Right atrium auricular region (tissue), 2 donors: ENCODE data around the gene ACTC1. TPM values are rescaled to one million over a fixed set of nuclear protein-coding genes. Genes with fewer than 3 reads are reported as not detected.

ENCODE experiments used
- DNase-seq: peaks from one replicate; pipeline ENCODE4 v3.0.0-alpha.2; 2019; ENCODE audit warnings: low spot score
- H3K27ac ChIP-seq, 2 donors: fragments of 200-600 bp; sonication (generic); 1 replicate in 1 of 2; 2 replicates in 1 of 2; pipeline ENCODE4 v1.5.1; 2016 to 2019
- H3K27me3 ChIP-seq, 2 donors: fragments of 200-600 bp; sonication (generic); one replicate each; pipeline versions ENCODE4 v1.5.1 to v1.6.0; 2017 to 2019
- H3K36me3 ChIP-seq: fragments of 200-600 bp; sonication (generic); one replicate; pipeline ENCODE4 v1.5.1; 2016
- H3K4me1 ChIP-seq, 2 donors: fragments of 200-600 bp; sonication (generic); one replicate each; pipeline versions ENCODE4 v1.5.1 to v1.6.0; 2017 to 2019
- H3K4me3 ChIP-seq, 2 donors: fragments of 200-600 bp; sonication (generic); 1 replicate in 1 of 2; 2 replicates in 1 of 2; pipeline ENCODE4 v1.5.1; 2017 to 2019; ENCODE audit warnings: mild to moderate bottlenecking in 1 of 2, moderate library complexity in 1 of 2
- H3K9me3 ChIP-seq, 2 donors: fragments of 200-600 bp; sonication (generic); one replicate each; pipeline ENCODE4 v1.5.1; 2019
- total RNA-seq, 2 donors: library from RNA; depleted of rRNA; stranded (reverse); fragments of >200 nt; gene quantifications; one replicate each; pipeline ENCODE4 v1.1.0, GENCODE V29; 2016
- TF ChIP-seq, protein P1 (sequence below), 2 donors: fragments of 200-600 bp; sonication (generic); IDR thresholded peaks; one replicate each; pipeline ENCODE4 v1.5.1; 2019; ENCODE audit warnings: antibody characterized with exemption in 2 of 2

ACTC1 gene
- total RNA-seq, 2 donors from 2014 or later, result 8,662 to 10,302 TPM

DNA sequence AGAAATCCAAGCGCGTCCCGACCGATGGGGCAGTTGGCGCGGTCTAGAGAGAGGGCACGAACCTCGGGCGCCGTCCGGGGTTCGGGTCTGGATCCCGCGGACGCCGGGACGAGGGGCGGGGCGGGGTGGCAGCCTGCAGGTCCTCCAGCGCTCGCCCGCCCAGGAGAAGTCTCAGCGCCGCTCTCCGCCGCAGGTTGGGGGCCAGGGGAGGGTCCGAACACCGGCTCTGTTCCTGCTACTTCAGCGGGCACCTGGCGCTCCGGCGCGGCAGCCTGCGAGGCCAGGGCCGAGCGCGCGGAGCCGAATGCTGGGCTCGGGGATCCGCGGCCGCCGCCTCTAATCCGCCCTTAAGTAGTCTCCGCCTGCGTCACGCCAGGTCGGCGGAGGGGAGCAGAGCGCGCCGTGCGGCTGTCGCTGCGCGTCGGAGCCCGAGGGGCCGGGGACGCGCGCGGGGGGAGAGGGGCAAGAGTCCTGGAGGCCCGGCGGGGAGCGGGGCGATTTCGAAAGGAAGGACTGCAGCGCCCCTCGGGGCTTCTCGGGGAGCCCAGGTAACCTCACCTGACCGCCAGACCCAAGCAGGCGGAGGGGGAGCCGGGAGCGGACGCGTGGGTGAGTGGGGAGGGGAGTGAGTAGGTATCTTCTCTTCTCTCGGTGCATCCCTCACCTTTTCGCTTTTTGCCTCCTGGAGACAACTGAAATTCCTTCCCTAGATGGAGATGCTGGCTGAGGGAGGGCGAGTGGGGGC, 40.5 kb downstream of the ACTC1 start, which contains the start of gene GJD2:
Gene GJD2, minus strand, starts transcription at position 325 of the 745 bp plus-strand sequence. CDS start 510 bp downstream, outside the sequence.
- Histone ChIP-seq H3K27me3 (peaks cover 0 to 6% of the 10 kb centered on the region in 2 donors), H3K4me1 (peaks cover 0 to 14% of the 10 kb centered on the region in 2 donors), H3K27ac (peak within 1 kb of the TSS in 1 of 2 donors; percentile 72), H3K4me3 (peak within 1 kb of the TSS; percentile 53), H3K9me3 (no peaks in the 10 kb centered on the region), H3K36me3 (no peaks in the 10 kb centered on the region)
- TF ChIP-seq, protein P1, sequence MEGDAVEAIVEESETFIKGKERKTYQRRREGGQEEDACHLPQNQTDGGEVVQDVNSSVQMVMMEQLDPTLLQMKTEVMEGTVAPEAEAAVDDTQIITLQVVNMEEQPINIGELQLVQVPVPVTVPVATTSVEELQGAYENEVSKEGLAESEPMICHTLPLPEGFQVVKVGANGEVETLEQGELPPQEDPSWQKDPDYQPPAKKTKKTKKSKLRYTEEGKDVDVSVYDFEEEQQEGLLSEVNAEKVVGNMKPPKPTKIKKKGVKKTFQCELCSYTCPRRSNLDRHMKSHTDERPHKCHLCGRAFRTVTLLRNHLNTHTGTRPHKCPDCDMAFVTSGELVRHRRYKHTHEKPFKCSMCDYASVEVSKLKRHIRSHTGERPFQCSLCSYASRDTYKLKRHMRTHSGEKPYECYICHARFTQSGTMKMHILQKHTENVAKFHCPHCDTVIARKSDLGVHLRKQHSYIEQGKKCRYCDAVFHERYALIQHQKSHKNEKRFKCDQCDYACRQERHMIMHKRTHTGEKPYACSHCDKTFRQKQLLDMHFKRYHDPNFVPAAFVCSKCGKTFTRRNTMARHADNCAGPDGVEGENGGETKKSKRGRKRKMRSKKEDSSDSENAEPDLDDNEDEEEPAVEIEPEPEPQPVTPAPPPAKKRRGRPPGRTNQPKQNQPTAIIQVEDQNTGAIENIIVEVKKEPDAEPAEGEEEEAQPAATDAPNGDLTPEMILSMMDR (IDR thresholded peaks at IDR 0.05), result no peak
- DNase-seq, result no peak

DNA sequence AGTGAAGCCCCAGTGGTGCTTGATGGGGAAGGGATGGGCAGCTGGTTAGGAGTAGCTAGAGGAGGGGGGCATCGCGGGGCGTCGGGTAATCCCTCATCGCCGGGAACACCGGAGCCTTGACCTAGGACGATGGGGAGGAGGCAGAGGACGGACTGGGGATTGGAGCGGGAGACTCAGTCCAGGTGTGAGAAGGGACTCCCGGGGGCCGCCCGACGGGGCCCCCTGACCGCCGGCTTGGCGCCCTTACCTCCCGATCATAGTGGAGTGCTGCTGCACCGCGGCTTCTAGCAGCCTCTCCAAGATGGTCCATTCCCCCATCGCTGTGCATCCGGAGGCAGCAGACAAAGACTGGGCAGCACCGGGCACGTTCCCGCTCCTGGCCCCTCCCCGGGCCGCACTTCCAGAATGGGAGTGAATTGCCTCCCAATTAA, 41.2 kb downstream of the ACTC1 start:
- DNase-seq, result no peak
- H3K27me3 ChIP-seq, result peaks cover 0 to 6% of the 10 kb centered on the region in 2 donors
- peak overlapping the region; percentile 53 for H3K4me3 ChIP-seq
- H3K27ac ChIP-seq, result peak overlapping the region in 1 of 2 donors; percentile 72
- no peaks in the 10 kb centered on the region for H3K9me3 ChIP-seq
- H3K4me1 ChIP-seq, result peaks cover 0 to 14% of the 10 kb centered on the region in 2 donors
- H3K36me3 ChIP-seq, result no peaks in the 10 kb centered on the region
- TF ChIP-seq, protein P1 (IDR thresholded peaks at IDR 0.05), result no peak

DNA sequence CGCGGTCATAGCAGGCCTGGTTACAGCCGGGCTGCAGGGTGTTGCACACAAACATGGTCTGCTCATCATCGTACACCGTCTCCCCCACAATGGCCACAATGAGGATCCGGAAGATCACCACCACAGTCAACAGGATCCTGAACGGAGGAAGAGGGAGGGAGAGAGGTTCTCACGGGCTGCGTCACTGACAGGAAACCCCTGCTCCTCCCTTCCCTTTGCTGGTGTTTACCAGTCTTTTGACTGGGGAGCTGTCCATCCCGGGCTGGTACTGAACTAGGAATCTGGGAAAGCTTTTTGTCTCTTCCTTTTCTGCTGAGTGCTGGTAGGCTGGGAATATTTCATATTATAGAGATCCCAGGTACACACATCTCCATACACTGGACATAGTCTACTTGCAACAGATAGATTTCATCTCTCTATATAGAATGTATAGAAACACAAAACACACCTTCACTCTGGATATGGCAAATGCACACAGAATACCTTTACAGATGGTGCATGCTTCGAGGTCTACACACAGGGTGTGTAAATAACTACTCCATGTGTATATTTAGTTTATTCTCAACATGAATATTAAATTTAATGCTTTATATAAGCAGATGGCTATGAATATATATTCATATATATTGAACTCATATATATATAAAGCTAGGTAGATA, 42.0 kb downstream of the ACTC1 start:
- Histone ChIP-seq H3K4me1 (peaks cover 0 to 14% of the 10 kb centered on the region in 2 donors), H3K4me3 (peak overlapping the region in 1 of 2 donors; percentile 53), H3K9me3 (no peaks in the 10 kb centered on the region), H3K27ac (peak overlapping the region in 1 of 2 donors; percentile 72), H3K36me3 (no peaks in the 10 kb centered on the region), H3K27me3 (peaks cover 0 to 6% of the 10 kb centered on the region in 2 donors)
- TF ChIP-seq, protein P1 (IDR thresholded peaks at IDR 0.05), result no peak
- DNase-seq, result no peak

- Histone ChIP-seq H3K9me3 (no peaks in the 10 kb centered on the region), H3K4me3 (no peak overlapping the region), H3K4me1 (peaks cover 0 to 8% of the 10 kb centered on the region in 2 donors), H3K27me3 (peaks cover 0 to 6% of the 10 kb centered on the region in 2 donors), H3K27ac (no peak overlapping the region), H3K36me3 (no peaks in the 10 kb centered on the region)
- TF ChIP-seq, protein P1 (IDR thresholded peaks at IDR 0.05), result no peak
- no peak for DNase-seq
Observed at GRCh38 chr15:34749691-34750090, 45.7 kb downstream of the ACTC1 start.

Other genes with a start within 250 kb of the ACTC1 start
- gene GOLGA8B, start 211.9 kb downstream of the ACTC1 start, total RNA-seq, result 10 to 100 TPM; 10.3 to 24.6 TPM
- 10 to 100 TPM; 13.6 to 42.3 TPM for gene GJD2, start 40.6 kb downstream of the ACTC1 start, total RNA-seq
- 10 to 100 TPM; 12.5 to 14.5 TPM for gene AQR, start 174.2 kb upstream of the ACTC1 start, total RNA-seq
- gene ZNF770, start 192.7 kb upstream of the ACTC1 start, total RNA-seq, result 10 to 100 TPM; 17.6 to 35.4 TPM